GM21381 (cell line): ENCODE data around the gene ZNF480.
"Not testable (repeated sequence)": the region's sequence is repeated elsewhere in the genome, so short reads cannot be mapped to it uniquely, and the experiment has no call there.

Experiments used
- ATAC-seq: cut with Tn5 transposase; IDR thresholded peaks from one replicate; pipeline ENCODE4 v1.9.1; 2021; ENCODE audit warnings: mild to moderate bottlenecking, moderate library complexity; ENCODE audit not compliant: unreplicated experiment

The ZNF480 gene

DNA sequence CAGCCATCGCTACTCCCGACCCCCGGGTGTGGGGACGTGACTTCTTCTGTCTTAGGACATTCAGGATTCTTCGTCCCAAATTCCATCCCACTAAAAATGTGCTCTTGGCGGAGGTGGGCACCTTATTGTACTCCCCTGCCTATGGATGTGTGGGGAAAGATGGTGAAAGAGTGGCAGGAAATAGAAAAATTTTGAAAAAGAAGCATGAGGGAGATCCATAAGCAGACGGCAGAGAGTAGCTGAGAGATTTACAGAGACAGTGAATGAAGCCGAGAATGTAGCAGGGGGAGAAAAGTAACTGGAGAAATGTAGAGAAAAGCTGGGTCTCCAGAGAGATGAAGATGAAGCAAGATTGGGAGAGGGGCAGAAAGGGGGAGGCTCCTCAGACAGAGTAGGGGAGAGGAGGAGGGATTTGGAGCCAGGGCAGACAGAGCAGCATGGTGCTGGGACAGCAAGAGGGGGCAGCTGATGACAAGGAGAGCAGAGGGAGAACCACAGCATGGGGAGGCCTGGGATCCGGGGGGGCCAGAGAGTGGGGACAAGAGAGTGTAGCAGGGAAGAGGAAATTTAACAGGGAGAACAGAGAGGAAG is 39.9 kb downstream of the ZNF480 start:
- ATAC-seq, result no peak

DNA sequence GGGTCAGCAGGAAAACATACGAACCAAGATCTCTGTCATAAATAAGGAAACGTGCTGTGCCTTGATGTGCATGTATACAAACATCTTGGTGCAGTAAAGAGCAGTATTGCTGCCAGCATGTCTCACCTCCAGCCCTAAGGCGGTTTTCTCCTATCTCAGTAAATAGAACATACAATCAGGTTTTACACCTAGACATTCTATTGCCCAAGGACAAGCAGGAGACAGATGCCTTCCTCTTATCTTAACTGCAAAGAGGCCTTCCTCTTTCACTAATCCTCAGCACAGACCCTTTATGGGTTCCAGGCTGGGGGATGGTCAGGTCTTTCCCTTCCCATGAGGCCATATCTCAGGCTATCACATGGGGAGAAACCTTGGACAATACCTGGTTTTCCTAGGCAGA is 42.1 kb downstream of the ZNF480 start:
- ATAC-seq, result not testable (repeated sequence)

DNA sequence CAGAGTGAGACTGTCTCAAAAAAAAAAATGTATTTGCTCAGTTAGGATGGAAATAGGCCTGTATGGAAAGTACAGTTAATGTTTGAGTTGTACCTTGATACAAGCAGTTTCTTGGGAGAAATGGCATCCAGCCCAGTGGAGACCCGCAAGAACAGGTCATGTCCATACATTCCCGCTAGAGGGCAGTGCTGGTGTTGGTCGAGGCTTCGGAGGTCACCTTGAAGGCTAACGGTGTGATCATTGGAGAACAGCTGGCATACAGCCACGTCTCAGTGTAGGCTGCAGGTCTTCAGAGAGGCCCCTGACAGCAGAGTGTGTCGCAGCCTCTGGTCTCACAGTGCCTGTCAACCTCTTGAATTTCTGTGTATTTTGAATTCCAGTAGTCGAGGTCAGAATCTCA is 46.6 kb downstream of the ZNF480 start:
- no peak for ATAC-seq

DNA sequence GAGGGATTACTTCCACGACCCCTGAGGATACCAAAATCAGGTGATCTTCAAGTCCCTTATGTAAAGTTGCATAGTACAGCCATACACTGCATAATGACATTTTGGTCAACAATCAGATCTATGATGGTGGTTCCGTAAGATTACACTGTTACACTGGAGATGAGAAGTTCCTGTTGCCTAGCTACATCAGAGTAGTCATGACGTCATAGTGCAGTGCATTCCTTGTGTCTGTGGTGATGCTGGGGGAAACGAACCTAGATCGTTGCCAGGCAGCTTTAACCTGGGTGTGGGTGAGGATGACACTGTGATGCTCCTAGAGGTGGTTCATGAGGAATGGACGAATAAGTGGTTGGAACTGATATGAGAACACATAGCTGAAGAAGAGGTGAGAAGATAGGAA is 48.2 kb downstream of the ZNF480 start:
- ATAC-seq, result no peak

DNA sequence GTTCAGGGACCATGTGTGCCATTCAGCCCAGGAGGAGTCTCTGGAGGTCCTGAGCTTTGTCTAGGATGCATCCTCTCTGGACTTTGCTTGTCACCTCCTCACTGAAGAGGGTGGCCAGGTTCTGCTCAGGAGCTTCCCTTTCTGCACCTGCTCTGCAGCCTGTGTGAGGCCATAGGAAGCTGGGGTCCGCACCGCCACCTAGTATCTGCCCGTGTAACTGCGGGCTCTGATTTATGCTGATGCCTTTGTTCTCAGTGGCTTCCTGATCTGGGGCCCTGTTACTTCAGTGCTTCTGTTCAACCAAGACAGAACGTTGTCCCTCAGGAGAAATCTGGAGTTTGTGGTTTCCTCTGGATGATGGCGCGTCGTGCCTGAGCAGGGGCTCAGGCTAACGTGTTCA is 54.5 kb downstream of the ZNF480 start:
- ATAC-seq, result no peak

DNA sequence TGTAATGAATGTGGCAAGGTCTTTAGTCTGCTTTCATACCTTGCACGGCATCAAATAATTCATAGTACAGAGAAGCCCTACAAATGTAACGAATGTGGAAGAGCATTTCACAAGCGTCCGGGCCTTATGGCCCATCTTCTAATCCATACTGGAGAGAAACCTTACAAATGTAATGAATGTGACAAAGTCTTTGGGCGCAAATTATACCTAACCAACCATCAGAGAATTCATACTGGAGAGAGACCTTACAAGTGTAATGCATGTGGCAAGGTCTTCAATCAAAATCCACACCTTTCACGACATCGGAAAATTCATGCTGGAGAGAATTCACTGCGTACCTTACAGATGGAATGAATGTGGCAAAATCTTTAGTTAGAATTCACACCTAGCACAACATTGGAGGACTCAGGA is 69.5 kb downstream of the ZNF480 start:
- ATAC-seq, result no peak

DNA sequence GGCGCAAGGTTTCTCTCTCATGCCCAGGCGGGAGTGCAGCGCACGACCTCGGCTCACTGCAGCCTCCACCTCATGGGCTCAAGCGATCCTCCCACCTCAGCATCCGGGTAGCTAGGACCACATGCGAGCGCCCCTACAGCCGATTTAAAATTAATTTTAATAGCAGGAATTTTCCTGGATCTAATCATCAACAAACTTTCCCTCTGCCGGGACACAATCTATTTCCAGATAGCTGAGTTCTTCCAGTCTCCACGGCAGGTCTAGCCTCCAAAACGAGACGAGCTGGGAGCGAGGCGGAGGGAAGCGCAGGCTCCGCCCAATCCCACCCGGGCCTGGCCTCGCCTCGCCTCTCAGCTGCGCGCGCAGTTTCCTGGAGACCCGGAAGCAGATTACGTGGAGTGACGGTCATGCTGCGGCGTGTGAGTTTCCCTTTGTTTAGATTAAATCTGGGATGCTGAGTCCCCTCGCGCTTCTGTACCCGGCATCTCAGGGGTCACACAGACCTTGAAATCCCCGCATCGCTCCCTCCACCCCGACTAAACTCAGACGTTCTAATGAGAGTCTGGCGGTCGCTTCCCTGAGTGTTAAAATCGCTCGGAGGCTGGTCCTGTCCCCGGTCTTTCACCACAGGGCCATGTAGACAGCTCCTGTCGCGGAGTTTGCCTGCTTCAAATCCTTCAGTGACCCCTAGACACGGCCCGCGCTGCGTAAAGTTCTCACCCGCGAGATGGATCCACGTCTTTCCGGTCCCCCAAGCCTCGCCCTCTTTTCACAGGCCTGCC is 72.8 kb downstream of the ZNF480 start, which contains the start of gene ZNF880:
ZNF880 (plus strand) TSS at position 365 of the 782 bp plus-strand sequence; CDS start at position 408, 43 bp downstream.
- ATAC-seq, result no peak

DNA sequence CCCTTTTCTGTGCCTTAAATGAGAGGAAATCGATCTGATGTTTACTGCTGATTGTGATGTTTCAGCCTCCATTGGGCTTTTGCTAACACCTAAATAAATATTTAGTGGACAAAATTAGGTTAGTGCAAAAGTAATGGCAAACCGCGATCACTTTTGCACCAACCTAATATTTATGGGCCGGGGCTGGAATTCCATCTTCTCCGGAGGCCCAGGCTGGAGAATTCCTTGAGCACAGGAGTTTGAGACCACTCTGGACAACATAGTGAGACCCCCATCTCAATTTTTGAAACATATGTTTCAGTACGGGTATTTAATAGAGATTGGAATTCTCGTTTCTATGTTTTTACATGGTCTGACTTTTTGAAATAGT is 73.4 kb downstream of the ZNF480 start:
- ATAC-seq, result no peak
